RWPE1 (cell line): ENCODE data around the gene FLT1.

Source experiments
- CTCF ChIA-PET: fragments of 350-600 bp; sonication (Branson Sonifier 250); formaldehyde crosslinking; extraction: SDS; loops from one replicate; lab custom pipeline; 2021; lab: Yijun Ruan, JAX
- POLR2A ChIA-PET: fragments of 400-600 bp; formaldehyde crosslinking; extraction: SDS; loops from one replicate; lab custom pipeline; 2020; ENCODE audit warnings: antibody characterized with exemption; ENCODE audit not compliant: low non-redundant PET; lab: Yijun Ruan, JAX
- DNase-seq: peaks from one replicate; pipeline ENCODE4 v3.0.0; 2012; ENCODE audit warnings: low spot score
- H3K27ac ChIP-seq: fragments of 450-650 bp; 2 replicates; pipeline ENCODE4 v1.5.1; 2017
- CTCF ChIP-seq: fragments of 450-650 bp; conservative IDR thresholded peaks from 2 replicates; pipeline ENCODE4 v1.5.1; 2017; ENCODE audit warnings: low read depth, mild to moderate bottlenecking

FLT1 gene

GRCh38 chr13:28432816-28433560 lies 61.9 kb downstream of the FLT1 start:
- ChIA-PET POLR2A (no interaction called here), CTCF (no interaction called here)
- no peak for DNase-seq
- no peak for TF ChIP-seq CTCF
- H3K27ac ChIP-seq: no peak overlapping the region

GRCh38 chr13:28429685-28430290 lies 65.1 kb downstream of the FLT1 start:
- ChIA-PET CTCF (no interaction called here), POLR2A (no interaction called here)
- H3K27ac ChIP-seq: no peak overlapping the region
- DNase-seq: no peak
- no peak for TF ChIP-seq CTCF

GRCh38 chr13:28429096-28429495 lies 65.8 kb downstream of the FLT1 start:
- no peak overlapping the region for H3K27ac ChIP-seq
- DNase-seq: no peak
- POLR2A ChIA-PET: no interaction called here
- CTCF ChIA-PET: no interaction called here
- no peak for TF ChIP-seq CTCF

GRCh38 chr13:28426381-28426780 lies 68.5 kb downstream of the FLT1 start:
- CTCF ChIA-PET: no interaction called here
- POLR2A ChIA-PET: no interaction called here
- no peak for TF ChIP-seq CTCF
- no peak for DNase-seq
- no peak overlapping the region for H3K27ac ChIP-seq

GRCh38 chr13:28425793-28426192 lies 69.1 kb downstream of the FLT1 start:
- ChIA-PET CTCF (interaction anchor here (0.6 kb wide), 1 partner anchor 463 kb away, joined by 3 read pairs; no protein-coding TSS in a partner anchor), POLR2A (no interaction called here)
- no peak for DNase-seq
- H3K27ac ChIP-seq: no peak overlapping the region
- TF ChIP-seq CTCF: no peak

- ChIA-PET POLR2A (no interaction called here), CTCF (interaction anchor here (0.7 kb wide), 1 partner anchor 278 kb away, joined by 3 read pairs; no protein-coding TSS in a partner anchor)
- no peak overlapping the region for H3K27ac ChIP-seq
- DNase-seq: no peak
- no peak for TF ChIP-seq CTCF
These were observed 70.4 kb downstream of the FLT1 start for GRCh38 chr13:28424541-28424940.
